NCI-H2029 treated with DMSO at 0.1 percent for 48 hours (cell line): ENCODE measurements around the gene CD247.

Experiments
- DNase-seq: peaks from one replicate; lab custom pipeline; 2025; lab: John Stamatoyannopoulos, UW

CD247 gene

DNA sequence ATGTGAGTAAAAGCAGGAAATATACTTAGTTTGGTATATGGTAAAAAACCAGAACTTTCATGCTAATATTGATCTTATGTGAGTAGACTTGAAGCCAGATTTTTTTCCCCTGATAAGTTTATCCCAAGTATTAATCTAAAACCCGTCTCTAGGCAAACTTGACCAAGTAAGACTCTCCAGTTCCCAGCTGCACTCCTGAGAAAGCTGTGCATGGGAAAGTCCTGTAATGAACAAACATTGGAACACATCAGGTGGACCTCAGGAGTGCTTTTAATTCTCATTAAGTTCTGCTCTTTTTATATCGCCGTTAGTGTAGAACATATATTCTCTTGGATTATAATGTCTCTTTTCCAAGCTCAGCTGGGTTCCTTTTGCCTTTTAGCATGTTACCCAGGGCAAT is 105.0 kb downstream of the CD247 start:
- no peak for DNase-seq

GRCh38 chr1:167412920-167413319 is 105.4 kb downstream of the CD247 start:
- DNase-seq: no peak

GRCh38 chr1:167412072-167412471 is 106.3 kb downstream of the CD247 start:
- DNase-seq: peak; percentile 24

GRCh38 chr1:167409183-167409582 is 109.1 kb downstream of the CD247 start:
- no peak for DNase-seq

DNA sequence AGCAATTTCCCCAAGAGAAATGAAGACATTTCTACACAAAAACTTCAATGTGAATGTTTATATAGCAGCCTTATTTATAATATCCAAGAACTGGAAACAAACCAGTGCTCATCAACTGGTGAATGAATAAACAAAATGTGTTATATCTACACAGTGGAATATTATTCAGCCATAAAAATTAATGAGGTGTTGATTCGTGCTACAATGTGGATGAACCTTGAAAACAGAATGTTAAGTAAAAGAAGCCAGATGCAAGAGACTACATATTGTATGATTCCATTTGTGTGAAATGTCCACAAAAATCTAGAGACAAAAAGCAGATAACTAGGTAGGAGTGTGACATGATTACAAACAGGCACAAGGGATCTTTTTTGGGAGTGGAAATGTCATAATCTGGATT is 110.0 kb downstream of the CD247 start:
- no peak for DNase-seq

DNA sequence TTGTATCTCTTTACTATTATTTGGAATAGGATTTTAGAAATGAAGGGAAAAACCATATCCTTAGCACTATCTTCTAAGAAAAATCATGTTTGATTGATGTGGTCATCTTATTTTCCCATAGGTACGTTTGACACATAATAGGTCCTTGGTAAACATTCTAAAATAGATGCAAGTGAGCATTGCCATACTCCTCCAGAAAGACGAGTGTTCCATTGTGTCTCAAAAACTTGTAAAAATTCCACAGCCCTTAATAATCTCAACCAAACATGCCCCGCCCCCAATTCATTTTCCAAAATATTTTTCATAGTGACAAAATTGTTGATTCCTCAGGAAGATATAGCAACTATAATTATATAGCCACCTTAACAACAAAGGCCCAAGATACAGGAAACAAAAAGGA is 113.4 kb downstream of the CD247 start:
- DNase-seq: no peak

DNA sequence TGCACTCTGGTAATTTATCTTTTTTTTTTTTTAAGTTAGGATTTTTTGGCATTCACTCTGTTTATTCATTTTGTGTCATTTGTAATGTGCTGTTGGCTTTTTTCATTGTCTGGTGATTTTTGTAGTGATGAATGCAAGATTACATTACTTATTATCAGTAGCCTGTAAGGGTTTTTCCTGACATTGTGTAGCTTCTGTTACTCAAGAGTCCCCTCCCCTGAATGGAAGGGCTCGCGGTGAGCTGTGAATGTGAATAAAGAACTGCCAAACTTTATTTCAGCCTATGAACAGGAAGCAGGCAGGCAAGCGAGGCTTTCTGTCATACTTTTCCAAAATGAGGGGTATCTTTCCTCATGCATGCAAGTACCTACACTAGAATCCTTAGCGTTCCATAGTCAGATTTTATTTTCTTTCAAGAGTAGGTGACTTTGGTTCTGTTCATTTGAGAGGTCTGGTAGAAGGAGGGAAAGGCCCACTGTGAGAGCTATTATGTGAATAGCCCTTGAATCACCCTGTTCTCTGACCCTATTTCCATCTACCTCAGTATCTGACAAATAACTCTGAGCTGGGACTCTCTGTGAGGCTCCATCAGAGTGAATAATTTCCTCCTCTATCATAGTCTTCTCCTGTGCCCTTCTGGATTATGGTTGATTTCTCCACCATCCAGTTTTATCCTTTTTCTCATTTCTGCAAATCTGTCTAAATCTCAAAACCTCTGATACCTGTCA is 114.0 kb downstream of the CD247 start:
- no peak for DNase-seq

GRCh38 chr1:167401260-167401873 is 117.0 kb downstream of the CD247 start:
- DNase-seq: peak; percentile 6

DNA sequence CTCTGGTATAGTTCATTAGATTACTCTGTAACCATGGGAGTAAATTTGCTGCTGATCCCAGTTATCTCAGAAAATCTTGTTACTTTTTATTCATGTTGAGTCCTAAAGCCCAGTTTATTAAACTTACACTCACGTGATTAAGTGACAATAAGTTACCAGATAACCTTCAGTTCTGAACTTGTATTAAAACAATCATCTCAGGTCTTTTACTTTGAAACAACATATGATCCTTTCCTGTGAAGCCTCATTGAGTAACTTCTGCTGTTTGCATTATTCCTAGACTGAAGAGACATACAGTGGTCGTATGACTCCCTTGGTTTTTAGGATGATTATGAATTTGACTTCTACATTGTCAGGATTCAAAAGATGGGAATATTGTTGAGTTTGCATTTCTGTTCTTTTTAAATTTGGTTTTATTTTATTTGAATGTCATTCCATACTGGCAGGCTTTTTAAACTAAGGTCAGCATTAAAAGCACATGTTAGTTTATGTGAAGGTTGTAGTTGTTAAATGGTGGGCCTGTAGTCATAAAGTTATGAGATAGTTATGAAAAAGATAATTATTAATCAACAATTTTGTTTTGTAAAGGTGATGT is 117.9 kb downstream of the CD247 start:
- no peak for DNase-seq

DNA sequence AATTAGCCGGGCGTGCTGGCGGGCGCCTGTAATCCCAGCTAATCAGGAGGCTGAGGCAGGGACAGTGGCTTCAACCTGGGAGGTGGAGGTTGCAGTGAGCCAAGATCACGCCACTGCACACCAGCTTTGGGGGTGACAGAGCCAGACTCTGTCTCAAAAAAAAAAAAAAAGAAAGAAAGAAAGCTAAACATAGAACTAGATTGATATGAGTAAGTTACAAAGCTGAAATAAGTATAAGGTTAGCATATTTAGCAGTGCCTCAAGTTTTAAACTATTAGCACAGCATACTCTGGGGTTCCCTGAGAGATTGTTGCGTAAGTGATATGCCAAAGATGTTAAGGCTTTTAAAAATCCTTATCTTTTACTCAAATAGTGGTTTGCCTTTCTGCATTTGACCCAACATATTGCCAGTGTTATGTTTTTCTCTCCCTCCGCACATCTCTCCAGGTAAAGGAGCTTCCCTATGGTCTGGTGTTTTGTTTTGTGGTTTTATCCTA is 126.1 kb downstream of the CD247 start:
- no peak for DNase-seq

- DNase-seq: no peak
Observed at GRCh38 chr1:167388976-167389375, 129.4 kb downstream of the CD247 start.

- DNase-seq: no peak
Observed at GRCh38 chr1:167387251-167387910, 130.9 kb downstream of the CD247 start.
